Neuronal stem cell (in vitro differentiated cells): ENCODE measurements around the gene RANBP1.

Experiments
- DNase-seq: peaks from one replicate; pipeline ENCODE4 v3.0.0-alpha.2; 2013; ENCODE audit warnings: low spot score
- H2AFZ ChIP-seq: one replicate; pipeline ENCODE4 v1.6.1; 2013; ENCODE audit warnings: mild to moderate bottlenecking, low read length, inconsistent platforms
- H2AK5ac ChIP-seq: 2 replicates; pipeline ENCODE4 v1.6.1; 2013; ENCODE audit warnings: low read depth, mild to moderate bottlenecking, inconsistent platforms, low read length, moderate library complexity, mixed read lengths
- H2BK120ac ChIP-seq: 2 replicates; pipeline ENCODE4 v1.6.1; 2013; ENCODE audit warnings: low read depth, mild to moderate bottlenecking, inconsistent platforms, low read length, moderate library complexity, mixed read lengths
- H2BK12ac ChIP-seq: one replicate; pipeline ENCODE4 v1.6.1; 2013; ENCODE audit warnings: low read length, inconsistent platforms
- H2BK15ac ChIP-seq: 2 replicates; pipeline ENCODE4 v1.6.1; 2013; ENCODE audit warnings: mild to moderate bottlenecking, low read length, inconsistent platforms, mixed read lengths
- H2BK5ac ChIP-seq: one replicate; pipeline ENCODE4 v1.6.1; 2013; ENCODE audit warnings: inconsistent platforms, mild to moderate bottlenecking, low read length, moderate library complexity
- H3K14ac ChIP-seq: one replicate; pipeline ENCODE4 v1.6.1; 2013; ENCODE audit warnings: low read length, inconsistent platforms
- H3K18ac ChIP-seq: 2 replicates; pipeline ENCODE4 v1.6.1; 2013; ENCODE audit warnings: low read length, inconsistent platforms
- H3K23ac ChIP-seq: 2 replicates; pipeline ENCODE4 v1.6.1; 2013; ENCODE audit warnings: low read depth, mild to moderate bottlenecking, mixed read lengths, low read length, inconsistent platforms; ENCODE audit not compliant: poor library complexity
- H3K27ac ChIP-seq: replicated peaks from 3 replicates; pipeline ENCODE4 v1.5.1; 2013; ENCODE audit warnings: low read length, inconsistent platforms
- H3K27me3 ChIP-seq, 3 experiments: 2 replicates each; pipeline ENCODE4 v1.6.1; 2013; ENCODE audit warnings: low read length in 3 of 3, mild to moderate bottlenecking in 2 of 3, inconsistent platforms in 1 of 3, low read depth in 1 of 3, mixed read lengths in 1 of 3, moderate library complexity in 1 of 3; ENCODE audit not compliant: control insufficient read depth in 3 of 3, insufficient read depth in 3 of 3
- H3K36me3 ChIP-seq, 2 donors: replicated peaks in 1 of 2; 2 replicates each; pipeline ENCODE4 v1.6.1; 2013; ENCODE audit warnings: low read length in 2 of 2; ENCODE audit not compliant: control insufficient read depth in 2 of 2, insufficient read depth in 2 of 2
- H3K4ac ChIP-seq: 2 replicates; pipeline ENCODE4 v1.6.1; 2013; ENCODE audit warnings: inconsistent platforms, mild to moderate bottlenecking, low read length, moderate library complexity
- H3K4me1 ChIP-seq, 2 donors: 1 replicate in 1 of 2; 2 replicates in 1 of 2; pipeline ENCODE4 v1.6.1; 2013; ENCODE audit warnings: low read length in 2 of 2, low read depth in 1 of 2; ENCODE audit not compliant: control insufficient read depth in 2 of 2, insufficient read depth in 1 of 2
- H3K4me2 ChIP-seq: one replicate; pipeline ENCODE4 v1.6.1; 2013; ENCODE audit warnings: mild to moderate bottlenecking, low read length, inconsistent platforms; ENCODE audit not compliant: insufficient read depth, poor library complexity, severe bottlenecking
- H3K4me3 ChIP-seq, 2 donors: 2 replicates each; pipeline ENCODE4 v1.5.1; 2013; ENCODE audit warnings: low read length in 2 of 2, mild to moderate bottlenecking in 2 of 2, inconsistent platforms in 1 of 2, moderate library complexity in 1 of 2
- H3K79me1 ChIP-seq: one replicate; pipeline ENCODE4 v1.6.1; 2013; ENCODE audit warnings: low read depth, mild to moderate bottlenecking, inconsistent platforms, low read length, moderate library complexity
- H3K9ac ChIP-seq: one replicate; pipeline ENCODE4 v1.6.1; 2013; ENCODE audit warnings: mild to moderate bottlenecking, low read depth, low read length, inconsistent platforms; ENCODE audit not compliant: poor library complexity
- H3K9me3 ChIP-seq, 2 donors: replicated peaks in 1 of 2; 2 replicates each; pipeline versions ENCODE3 to v1.6.1; 2013; ENCODE audit warnings: low read length in 2 of 2, mild to moderate bottlenecking in 2 of 2, inconsistent platforms in 1 of 2, low read depth in 1 of 2, mixed read lengths in 1 of 2, moderate library complexity in 1 of 2; ENCODE audit not compliant: control insufficient read depth in 2 of 2, insufficient read depth in 1 of 2
- H4K8ac ChIP-seq: one replicate; pipeline ENCODE4 v1.6.1; 2013; ENCODE audit warnings: low read depth, mild to moderate bottlenecking, inconsistent platforms, low read length, moderate library complexity
- H4K91ac ChIP-seq: one replicate; pipeline ENCODE4 v1.6.1; 2013; ENCODE audit warnings: low read length, low read depth, mild to moderate bottlenecking, inconsistent platforms; ENCODE audit not compliant: poor library complexity
- WGBS, 2 donors: extraction: QIAGEN DNeasy Blood & Tissue Kit; methylation state at CpG; one replicate each; pipeline ENCODE4 v1.1.7; 2013; ENCODE audit warnings: missing lambda C conversion rate in 2 of 2, mixed read lengths in 1 of 2; ENCODE audit not compliant: insufficient read length in 2 of 2, insufficient replicate concordance in 1 of 2; ENCODE audit errors: extremely low coverage in 2 of 2; 5-methylcytosine and 5-hydroxymethylcytosine counted together

RANBP1 gene

DNA sequence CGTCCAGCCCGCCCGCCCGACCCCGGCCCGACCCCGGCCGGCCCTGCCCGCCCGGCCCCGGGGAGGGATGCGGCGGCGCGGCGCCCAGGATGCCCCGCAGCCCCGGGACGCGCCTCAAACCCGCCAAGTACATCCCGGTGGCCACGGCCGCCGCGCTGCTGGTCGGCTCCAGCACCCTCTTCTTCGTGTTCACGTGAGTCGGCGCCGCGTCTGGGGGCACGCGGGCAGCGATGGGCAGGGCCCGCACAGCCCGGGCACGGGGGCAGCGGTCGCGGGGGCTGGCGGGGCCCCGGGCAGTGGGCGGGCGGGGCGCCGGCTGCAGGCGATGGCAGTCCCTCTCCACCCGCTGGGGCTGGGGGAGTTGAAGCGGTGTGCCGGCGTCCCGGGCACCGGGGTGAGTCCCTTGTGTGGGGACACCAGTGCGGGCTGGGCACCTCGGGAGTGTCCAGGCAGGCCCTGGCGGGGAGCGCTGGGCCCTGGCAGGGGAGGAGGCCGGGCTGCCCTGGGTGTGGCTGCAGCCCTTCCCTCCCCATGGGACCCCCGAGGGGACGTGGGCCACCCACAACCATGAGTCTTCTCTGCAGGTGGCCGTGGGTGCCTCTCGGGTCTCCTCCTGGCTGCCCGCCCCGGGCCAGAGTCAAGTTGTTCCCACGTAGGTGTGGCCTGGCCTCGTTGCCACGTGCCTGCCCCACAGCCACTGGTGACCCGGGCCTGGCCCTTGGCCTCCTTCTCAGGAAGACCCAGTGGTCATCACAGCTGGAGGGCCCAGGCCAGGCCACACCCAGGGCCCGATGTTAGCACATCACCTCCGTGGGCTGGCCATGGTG is 16.2 kb downstream of the RANBP1 start:
- no peak overlapping the region for H3K4ac ChIP-seq
- peak overlapping the region; percentile 75 for H3K4me2 ChIP-seq
- H2BK15ac ChIP-seq: peak overlapping the region; percentile 24
- peak overlapping the region; percentile 59 for H2BK5ac ChIP-seq
- H4K8ac ChIP-seq: no peak overlapping the region
- no peak overlapping the region for H4K91ac ChIP-seq
- no CpG with 5 or more reads among the region's 72 CpGs for WGBS, 2 donors
- peaks cover 14% of the 10 kb centered on the region for H3K79me1 ChIP-seq
- H3K9me3 ChIP-seq: peaks cover 0 to 4% of the 10 kb centered on the region in 2 donors
- H3K36me3 ChIP-seq: peaks cover 10 to 14% of the 10 kb centered on the region in 2 donors
- H3K23ac ChIP-seq: peak overlapping the region; percentile 95
- peak overlapping the region; percentile 91 for H2AK5ac ChIP-seq
- H3K9ac ChIP-seq: peak overlapping the region; percentile 97
- peak overlapping the region; percentile 89 for H2AFZ ChIP-seq
- H2BK12ac ChIP-seq: peak overlapping the region; percentile 68
- no peak overlapping the region for H3K27ac ChIP-seq
- peak overlapping the region; percentile 31 for H3K14ac ChIP-seq
- H2BK120ac ChIP-seq: no peak overlapping the region
- DNase-seq: no peak
- peaks cover 8 to 14% of the 10 kb centered on the region in 2 donors for H3K4me1 ChIP-seq
- H3K27me3 ChIP-seq: no peaks in the 10 kb centered on the region
- peak overlapping the region; percentile 75 to 94 for H3K4me3 ChIP-seq
- H3K18ac ChIP-seq: peak overlapping the region; percentile 94

DNA sequence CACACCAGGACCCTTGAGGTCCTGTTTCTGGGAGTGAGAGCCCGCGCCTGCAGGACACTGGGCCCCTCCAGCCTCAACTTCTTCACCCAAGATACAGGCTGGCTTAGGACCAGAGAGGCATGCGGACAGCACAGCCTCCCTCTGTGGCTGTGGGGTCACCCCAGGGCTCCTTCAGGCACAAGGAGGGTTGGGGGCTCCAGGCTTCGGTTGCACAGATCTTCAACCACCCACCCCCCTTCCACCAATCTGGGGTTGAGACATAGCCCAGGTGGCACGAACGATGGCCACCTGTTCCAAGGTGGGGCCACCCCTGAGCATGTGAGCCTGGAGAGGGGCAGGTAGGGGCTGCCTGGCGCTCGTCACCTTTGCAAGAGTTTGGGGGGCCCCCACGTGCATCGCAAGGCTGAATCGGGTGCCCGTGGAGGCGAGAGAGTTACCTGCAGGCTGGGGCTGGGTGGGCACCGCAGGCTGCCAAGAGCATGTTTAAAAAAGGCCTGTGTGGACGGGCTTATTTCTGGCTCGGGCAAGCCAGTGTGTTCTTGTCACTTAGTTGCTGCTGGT is 16.9 kb downstream of the RANBP1 start:
- Histone ChIP-seq H2BK120ac (no peak overlapping the region), H2BK15ac (no peak overlapping the region), H3K9ac (peak overlapping the region; percentile 97), H3K36me3 (peaks cover 6 to 7% of the 10 kb centered on the region in 2 donors), H3K4me2 (peak overlapping the region; percentile 75), H3K4me3 (peak overlapping the region; percentile 75 to 94), H3K9me3 (peaks cover 0 to 4% of the 10 kb centered on the region in 2 donors), H3K23ac (peak overlapping the region; percentile 93), H3K79me1 (peaks cover 14% of the 10 kb centered on the region), H3K4ac (no peak overlapping the region), H3K4me1 (peaks cover 8 to 16% of the 10 kb centered on the region in 2 donors), H3K27ac (no peak overlapping the region), H2BK12ac (no peak overlapping the region), H2AFZ (no peak overlapping the region), H2AK5ac (peak overlapping the region; percentile 91), H2BK5ac (peak overlapping the region; percentile 59), H4K91ac (no peak overlapping the region), H3K14ac (peak overlapping the region; percentile 7), H3K18ac (no peak overlapping the region), H3K27me3 (no peaks in the 10 kb centered on the region), H4K8ac (no peak overlapping the region)
- WGBS, 2 donors: no CpG with 5 or more reads among the region's 16 CpGs
- no peak for DNase-seq

DNA sequence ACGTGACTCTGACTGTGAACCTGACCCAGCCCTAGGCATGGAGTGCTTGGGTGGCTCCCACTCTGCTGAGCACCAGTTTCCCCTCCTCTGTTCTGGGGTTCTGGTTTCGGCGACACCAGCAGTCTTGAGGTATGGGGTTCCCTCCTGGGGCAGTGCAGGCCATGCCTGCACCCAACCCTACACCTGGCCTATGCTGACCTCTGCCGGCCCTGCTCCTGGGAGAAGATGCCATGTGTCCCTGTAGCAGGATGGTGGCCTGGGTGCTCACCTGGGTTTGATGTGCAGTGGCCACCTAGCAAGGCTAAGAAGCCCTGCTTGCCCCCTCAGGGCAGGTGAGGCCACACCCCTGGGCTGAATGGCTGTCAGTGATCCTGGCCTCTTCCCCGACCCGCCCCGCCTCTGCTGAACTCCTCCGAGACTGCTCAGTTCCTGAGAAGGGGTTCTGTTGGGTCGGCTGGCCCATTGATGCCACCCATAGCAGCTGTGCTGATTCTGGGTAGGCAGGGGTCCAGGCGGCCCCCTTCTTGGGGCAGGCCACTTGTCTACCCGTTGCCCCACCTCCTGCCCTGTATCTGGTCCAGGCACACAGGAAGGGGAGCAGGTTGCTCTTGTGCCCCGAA is 18.1 kb downstream of the RANBP1 start:
- no peak overlapping the region for H4K91ac ChIP-seq
- no peak overlapping the region for H2BK5ac ChIP-seq
- peaks cover 0 to 1% of the 10 kb centered on the region in 2 donors for H3K36me3 ChIP-seq
- H3K79me1 ChIP-seq: peaks cover 21% of the 10 kb centered on the region
- DNase-seq: no peak
- H3K4me2 ChIP-seq: no peak overlapping the region
- peak overlapping the region; percentile 80 for H3K23ac ChIP-seq
- no peak overlapping the region for H4K8ac ChIP-seq
- no peak overlapping the region for H2BK15ac ChIP-seq
- no CpG with 5 or more reads among the region's 12 CpGs for WGBS, 2 donors
- peaks cover 0 to 2% of the 10 kb centered on the region in 2 donors for H3K9me3 ChIP-seq
- H3K9ac ChIP-seq: peak overlapping the region; percentile 44
- H3K4me3 ChIP-seq: no peak overlapping the region
- H2AFZ ChIP-seq: no peak overlapping the region
- H3K14ac ChIP-seq: no peak overlapping the region
- H3K18ac ChIP-seq: no peak overlapping the region
- no peak overlapping the region for H2BK120ac ChIP-seq
- H3K27me3 ChIP-seq: no peaks in the 10 kb centered on the region
- H2AK5ac ChIP-seq: peak overlapping the region; percentile 63
- no peak overlapping the region for H3K4ac ChIP-seq
- H2BK12ac ChIP-seq: no peak overlapping the region
- H3K27ac ChIP-seq: no peak overlapping the region
- H3K4me1 ChIP-seq: peaks cover 8 to 21% of the 10 kb centered on the region in 2 donors

- no peak overlapping the region for H2BK120ac ChIP-seq
- H3K23ac ChIP-seq: peak overlapping the region; percentile 60
- peak overlapping the region; percentile 74 for H2AK5ac ChIP-seq
- no peak overlapping the region for H4K91ac ChIP-seq
- no peak overlapping the region for H2BK15ac ChIP-seq
- no peaks in the 10 kb centered on the region for H3K27me3 ChIP-seq
- H2BK5ac ChIP-seq: no peak overlapping the region
- H3K14ac ChIP-seq: no peak overlapping the region
- no peak overlapping the region for H2BK12ac ChIP-seq
- no peak overlapping the region for H3K18ac ChIP-seq
- no CpG with 5 or more reads among the region's 4 CpGs for whole genome bisulfite sequencing, 2 donors
- peaks cover 0 to 2% of the 10 kb centered on the region in 2 donors for H3K9me3 ChIP-seq
- H3K9ac ChIP-seq: no peak overlapping the region
- peaks cover 8 to 20% of the 10 kb centered on the region in 2 donors for H3K4me1 ChIP-seq
- H3K27ac ChIP-seq: no peak overlapping the region
- H3K4ac ChIP-seq: no peak overlapping the region
- H3K4me2 ChIP-seq: no peak overlapping the region
- no peak overlapping the region for H3K4me3 ChIP-seq
- no peak for DNase-seq
- peaks cover 27% of the 10 kb centered on the region for H3K79me1 ChIP-seq
- H2AFZ ChIP-seq: no peak overlapping the region
- peaks cover 6 to 8% of the 10 kb centered on the region in 2 donors for H3K36me3 ChIP-seq
- H4K8ac ChIP-seq: no peak overlapping the region
Observed at GRCh38 chr22:20135265-20135664, 19.4 kb downstream of the RANBP1 start.
